Uterus (tissue), 2 donors: Measurements from ENCODE around the gene MAP6D1.

Experiments
- POLR2A ChIP-seq, 2 donors: fragments of 450-650 bp; IDR thresholded peaks; one replicate each; pipeline ENCODE4 v1.6.1; 2016; ENCODE audit warnings: antibody characterized with exemption in 2 of 2, mild to moderate bottlenecking in 1 of 2, moderate library complexity in 1 of 2
- TF ChIP-seq, protein P1 (sequence below), 4 experiments: fragments of 200-600 bp in 2 of 4; fragments of 450-650 bp in 2 of 4; sonication (generic) in 2 of 4; IDR thresholded peaks; one replicate each; pipeline ENCODE4 v1.5.1; 2016 to 2019; ENCODE audit warnings: antibody characterized with exemption in 4 of 4, mild to moderate bottlenecking in 2 of 4, moderate library complexity in 1 of 4

DNA sequence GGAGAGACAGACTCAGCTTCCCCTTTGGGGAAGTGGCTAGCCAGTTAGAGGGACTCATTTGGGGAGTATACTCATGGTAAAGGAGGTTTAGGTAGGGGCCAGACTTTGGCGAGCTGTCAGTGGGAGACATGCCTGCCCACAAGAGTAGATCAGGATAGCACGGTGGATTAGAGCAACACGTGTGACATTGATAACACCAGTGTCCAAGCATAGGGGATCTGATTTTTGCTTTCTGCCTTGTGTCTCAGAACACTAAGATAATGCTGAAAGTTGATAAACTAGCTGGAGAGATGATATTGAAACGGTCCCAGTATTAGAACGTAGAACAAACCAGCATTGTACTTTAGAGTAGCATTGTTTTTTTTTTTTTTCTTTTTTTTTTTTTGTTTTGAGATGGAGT is 25.9 kb downstream of the MAP6D1 start:
- TF ChIP-seq, protein P1, sequence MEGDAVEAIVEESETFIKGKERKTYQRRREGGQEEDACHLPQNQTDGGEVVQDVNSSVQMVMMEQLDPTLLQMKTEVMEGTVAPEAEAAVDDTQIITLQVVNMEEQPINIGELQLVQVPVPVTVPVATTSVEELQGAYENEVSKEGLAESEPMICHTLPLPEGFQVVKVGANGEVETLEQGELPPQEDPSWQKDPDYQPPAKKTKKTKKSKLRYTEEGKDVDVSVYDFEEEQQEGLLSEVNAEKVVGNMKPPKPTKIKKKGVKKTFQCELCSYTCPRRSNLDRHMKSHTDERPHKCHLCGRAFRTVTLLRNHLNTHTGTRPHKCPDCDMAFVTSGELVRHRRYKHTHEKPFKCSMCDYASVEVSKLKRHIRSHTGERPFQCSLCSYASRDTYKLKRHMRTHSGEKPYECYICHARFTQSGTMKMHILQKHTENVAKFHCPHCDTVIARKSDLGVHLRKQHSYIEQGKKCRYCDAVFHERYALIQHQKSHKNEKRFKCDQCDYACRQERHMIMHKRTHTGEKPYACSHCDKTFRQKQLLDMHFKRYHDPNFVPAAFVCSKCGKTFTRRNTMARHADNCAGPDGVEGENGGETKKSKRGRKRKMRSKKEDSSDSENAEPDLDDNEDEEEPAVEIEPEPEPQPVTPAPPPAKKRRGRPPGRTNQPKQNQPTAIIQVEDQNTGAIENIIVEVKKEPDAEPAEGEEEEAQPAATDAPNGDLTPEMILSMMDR (IDR thresholded peaks at IDR 0.05): no peak
- TF ChIP-seq POLR2A (IDR thresholded peaks at IDR 0.05): no peak
